ENCODE results near the gene ATPAF1. TPM values are rescaled to one million over a fixed set of nuclear protein-coding genes. Genes with fewer than 3 reads are reported as not detected.
A peak's percentile ranks its signal among the peaks of the same experiment; 100 is the strongest.

The ATPAF1 gene
- total and polyA plus RNA-seq, 9 of the 15 experiments (the other 6 are each of a cell fraction or from before 2014, with no cell fraction given) = 6.3 to 56.2 (median 27.4) TPM

GRCh38 chr1:46618754-46619415, 49.3 kb downstream of the ATPAF1 start:
- POLR2A ChIA-PET = interaction anchor here (1.0 to 2.1 kb wide), 4 partner anchors 9 to 16 kb away, joined by 3 to 4 read pairs (median 4); partner anchors contain the start of gene MKNK1
- H3K4me2 ChIP-seq (ENCODE audit: insufficient read depth, low read length) = no peak overlapping the region
- TF ChIP-seq TCF15 (CRISPR knock-in tag; IDR thresholded peaks at IDR 0.05) (no peak), SUPT5H (IDR thresholded peaks at IDR 0.05) (no peak), SNAPC5 (CRISPR knock-in tag; IDR thresholded peaks at IDR 0.05) (no peak), NCOR1 (IDR thresholded peaks at IDR 0.05) (no peak), NFRKB (IDR thresholded peaks at IDR 0.05; ENCODE audit: low read depth) (no peak), SIN3A (IDR thresholded peaks at IDR 0.05; ENCODE audit: borderline replicate concordance in 2 of 2, control insufficient read depth in 1 of 2, low read depth in 2 of 2, low read length in 2 of 2) (no peak), PREB (CRISPR knock-in tag; IDR thresholded peaks at IDR 0.05) (no peak), TRIM28 (IDR thresholded peaks at IDR 0.05) (no peak), STAT5A (IDR thresholded peaks at IDR 0.05; ENCODE audit: borderline replicate concordance, low read length) (no peak), MAX (CRISPR knock-in tag; IDR thresholded peaks at IDR 0.05) (0 out of 2 replicates have a peak, but pooled peaks have one; percentile 39), C11orf30 (IDR thresholded peaks at IDR 0.05; ENCODE audit: low read depth) (no peak), USF1 (CRISPR knock-in tag; IDR thresholded peaks at IDR 0.05) (0 out of 2 replicates have a peak, but pooled peaks have one; percentile 30), E2F5 (CRISPR knock-in tag; IDR thresholded peaks at IDR 0.05) (no peak), SP2 (IDR thresholded peaks at IDR 0.05; ENCODE audit: extremely low read depth, low read depth, low read length, poor library complexity, severe bottlenecking) (no peak), CHD4 (IDR thresholded peaks at IDR 0.05; ENCODE audit: insufficient read depth, insufficient replicate concordance, low read depth, low read length, poor library complexity, severe bottlenecking) (no peak)

More at GRCh38 chr1:46618754-46619415, 49.3 kb downstream of the ATPAF1 start:
- peaks cover 4% of the 10 kb centered on the region; the same call in 2 of the 3 replicates for H3K79me2 ChIP-seq (ENCODE audit: control insufficient read depth, insufficient read depth, low read length)
- CTCF ChIA-PET (ENCODE audit: low intra/inter-chr PET ratio) = no interaction called here
- no peaks in the 10 kb centered on the region for H3K36me3 ChIP-seq (ENCODE audit: control insufficient read depth, insufficient read depth, low read length)
- no peaks in the 10 kb centered on the region for H3K27me3 ChIP-seq (ENCODE audit: control insufficient read depth in 2 of 2, insufficient read depth in 2 of 2, low read length in 2 of 2)
- WGBS (ENCODE audit: insufficient coverage, low coverage, missing lambda C conversion rate) = 50% methylated on average over 4 of the region's 4 CpGs
- BruUV-seq (replicated peaks) = no TSS peak
- no peaks in the 10 kb centered on the region for H3K9me3 ChIP-seq (replicated peaks; ENCODE audit: control insufficient read depth, insufficient read depth, low read depth, low read length)
- DNase-seq (ENCODE audit: extremely low read depth in 1 of 4, low spot score in 3 of 4) (no peak), ATAC-seq (no peak), FAIRE-seq (no peak)
- no peak overlapping the region for H3K4me3 ChIP-seq
- no peak overlapping the region for H3K27ac ChIP-seq (ENCODE audit: extremely low read depth, low read depth, low read length)
- H3K4me1 ChIP-seq (replicated peaks in 1 of 2; ENCODE audit: control insufficient read depth in 2 of 2, insufficient read depth in 2 of 2, low read length in 2 of 2) = peaks cover 26% of the 10 kb centered on the region in 2 experiments
- 0 out of 4 replicates have a peak overlapping the region, but pooled peaks of 1 of the 2 experiments have one; percentile 11 for H3K9ac ChIP-seq (ENCODE audit: insufficient read depth in 1 of 2, low read depth in 2 of 2, low read length in 2 of 2)
- H4K20me1 ChIP-seq (replicated peaks; ENCODE audit: control insufficient read depth, insufficient read depth, low read length) = peaks cover 3% of the 10 kb centered on the region; the same call in 1 of the 2 replicates
- no peak overlapping the region for H2AFZ ChIP-seq (ENCODE audit: low read depth, low read length)
- in situ Hi-C loops (cut with MboI) = loop anchor here (5.0 kb wide), 1 partner anchor 103 kb away; no protein-coding TSS in a partner anchor
- intact Hi-C loops (cut with micrococcal nuclease) = no loop called here
- no peaks in the 10 kb centered on the region for H3K9me1 ChIP-seq (ENCODE audit: control insufficient read depth, insufficient read depth, low read length)

Data from K562 (cell line).